OCI-LY7 (cell line): ENCODE data around the gene ANKH.

Experiments used
- EZH2phosphoT487 ChIP-seq: fragments of 200-600 bp; sonication (generic); IDR thresholded peaks from 2 replicates; pipeline ENCODE4 v1.6.1; 2018; ENCODE audit warnings: low read depth, borderline replicate concordance, mild to moderate bottlenecking, mixed run types, antibody characterized with exemption, low read length, moderate library complexity, mixed read lengths
- TF ChIP-seq, protein P1 (sequence below): fragments of 200-600 bp; sonication (generic); conservative IDR thresholded peaks from 2 replicates; pipeline ENCODE4 v1.5.1; 2014; ENCODE audit warnings: mild to moderate bottlenecking, antibody characterized with exemption, low read length, moderate library complexity, mixed read lengths

DNA sequence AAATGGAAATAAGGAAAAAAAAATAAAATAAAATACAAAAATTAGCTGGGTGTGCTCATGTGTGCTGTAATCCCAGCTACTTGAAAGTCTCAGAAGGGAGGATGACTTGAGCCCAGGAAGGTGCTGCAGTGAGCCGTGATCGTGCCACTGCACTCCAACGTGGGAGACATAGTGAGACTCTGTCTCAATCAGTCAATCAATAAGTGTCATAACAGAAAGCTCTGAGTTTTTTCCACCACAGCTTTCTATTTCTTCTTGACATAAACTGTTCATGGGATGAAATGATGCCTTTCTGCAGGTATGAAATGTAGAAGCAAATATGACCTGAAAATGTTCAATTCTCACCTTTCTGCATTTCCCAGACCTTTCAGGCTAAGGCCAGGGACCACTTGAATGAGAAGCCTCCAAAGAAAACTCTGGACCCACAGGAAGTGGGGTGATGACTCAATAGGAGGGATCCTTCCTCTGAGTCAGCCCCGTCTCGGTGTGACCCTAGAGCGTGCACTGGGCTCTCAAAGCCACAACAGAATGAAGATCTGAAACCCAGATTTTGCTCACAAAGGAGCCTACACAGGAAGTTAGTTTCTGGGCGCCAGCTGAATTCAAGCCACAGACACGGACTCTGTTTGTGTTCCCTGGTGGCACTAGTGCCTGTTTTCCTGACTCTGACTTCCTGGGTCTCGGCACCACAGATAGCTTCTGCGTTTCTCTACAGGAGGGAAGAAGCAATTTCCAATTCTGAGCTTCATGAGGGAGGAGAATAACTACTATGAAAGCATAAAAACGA is 62.0 kb downstream of the ANKH start:
- TF ChIP-seq, protein P1, sequence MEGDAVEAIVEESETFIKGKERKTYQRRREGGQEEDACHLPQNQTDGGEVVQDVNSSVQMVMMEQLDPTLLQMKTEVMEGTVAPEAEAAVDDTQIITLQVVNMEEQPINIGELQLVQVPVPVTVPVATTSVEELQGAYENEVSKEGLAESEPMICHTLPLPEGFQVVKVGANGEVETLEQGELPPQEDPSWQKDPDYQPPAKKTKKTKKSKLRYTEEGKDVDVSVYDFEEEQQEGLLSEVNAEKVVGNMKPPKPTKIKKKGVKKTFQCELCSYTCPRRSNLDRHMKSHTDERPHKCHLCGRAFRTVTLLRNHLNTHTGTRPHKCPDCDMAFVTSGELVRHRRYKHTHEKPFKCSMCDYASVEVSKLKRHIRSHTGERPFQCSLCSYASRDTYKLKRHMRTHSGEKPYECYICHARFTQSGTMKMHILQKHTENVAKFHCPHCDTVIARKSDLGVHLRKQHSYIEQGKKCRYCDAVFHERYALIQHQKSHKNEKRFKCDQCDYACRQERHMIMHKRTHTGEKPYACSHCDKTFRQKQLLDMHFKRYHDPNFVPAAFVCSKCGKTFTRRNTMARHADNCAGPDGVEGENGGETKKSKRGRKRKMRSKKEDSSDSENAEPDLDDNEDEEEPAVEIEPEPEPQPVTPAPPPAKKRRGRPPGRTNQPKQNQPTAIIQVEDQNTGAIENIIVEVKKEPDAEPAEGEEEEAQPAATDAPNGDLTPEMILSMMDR = no peak
- TF ChIP-seq EZH2phosphoT487 = no peak
